Middle frontal gyrus (tissue), 1 donor: ENCODE data around the gene SPSB2.
A peak's percentile ranks its signal among the peaks of the same experiment; 100 is the strongest.
"Not testable (repeated sequence)": the region's sequence is repeated elsewhere in the genome, so short reads cannot be mapped to it uniquely, and the experiment has no call there.

Experiments used
- DNase-seq: peaks from one replicate; pipeline ENCODE4 v3.0.0-alpha.2; 2015; ENCODE audit warnings: low spot score; ENCODE audit errors: extremely low spot score

SPSB2 gene

DNA sequence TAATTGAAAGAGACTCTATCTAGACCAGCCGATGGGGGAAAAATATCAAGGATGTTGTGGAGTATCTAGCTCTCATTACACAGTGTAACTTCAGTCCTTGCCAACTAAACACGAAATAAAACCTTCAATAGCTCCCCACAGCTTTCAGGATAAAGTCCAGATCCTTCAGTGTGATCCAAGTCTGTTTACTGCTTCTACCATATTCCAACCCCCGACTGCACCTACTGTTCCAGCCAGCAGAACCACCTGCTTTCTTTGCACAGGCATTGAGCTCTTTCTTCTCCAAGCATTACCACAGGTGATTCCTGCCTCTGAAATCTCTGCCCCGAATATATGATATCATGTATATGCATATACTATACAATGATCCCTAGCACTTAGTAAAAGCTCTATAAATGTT is 29.3 kb upstream of the SPSB2 start:
- DNase-seq, result no peak

DNA sequence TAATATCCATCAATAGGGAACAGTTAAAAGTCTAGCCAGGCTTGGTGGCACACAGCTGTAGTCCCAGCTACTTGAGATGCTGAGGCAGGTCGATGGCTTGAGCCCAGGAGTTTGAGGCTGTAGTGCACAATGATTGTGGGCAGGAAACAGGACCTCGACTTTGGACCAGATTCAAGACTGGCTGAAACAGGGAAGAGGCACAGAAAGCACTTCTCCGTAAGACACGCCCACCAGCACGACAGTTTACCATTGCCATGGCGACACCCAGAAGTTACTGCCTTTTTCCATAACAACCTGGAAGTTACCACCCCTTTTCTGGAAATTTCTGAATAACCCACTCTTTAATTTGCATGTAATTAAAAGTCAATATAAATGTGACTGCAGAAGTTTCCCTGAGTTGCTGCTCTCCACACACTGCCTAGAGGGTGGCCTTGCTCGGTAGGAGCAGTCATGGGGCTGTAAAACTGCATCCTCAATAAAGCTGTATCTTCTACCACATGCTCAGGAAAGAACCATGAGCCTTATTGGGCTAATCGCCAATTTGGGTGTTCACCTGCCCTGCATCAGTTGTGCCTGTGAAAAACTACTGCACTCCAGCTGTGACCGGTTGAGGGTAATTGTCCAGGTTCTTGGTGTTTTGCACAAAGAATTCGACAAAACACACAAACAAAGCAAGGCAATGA is 26.9 kb upstream of the SPSB2 start:
- no peak for DNase-seq

DNA sequence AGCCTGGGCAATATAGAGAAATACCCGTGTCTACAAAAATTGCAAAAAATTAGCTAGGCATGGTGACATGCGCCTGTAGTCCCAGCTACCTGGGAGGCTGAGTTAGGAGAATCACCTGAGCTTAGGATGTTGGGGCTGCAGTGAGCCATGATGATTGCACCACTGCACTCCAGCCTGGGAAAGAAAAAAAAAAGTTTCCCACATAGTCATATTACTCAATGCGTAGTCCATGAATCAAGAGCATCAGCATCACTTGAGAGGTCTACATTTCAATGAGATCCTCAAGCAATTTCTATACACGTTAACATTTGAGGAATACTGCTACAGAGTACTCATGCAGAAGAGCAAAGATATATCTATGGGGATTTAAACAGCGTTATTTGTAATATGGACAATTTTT is 26.3 kb upstream of the SPSB2 start:
- DNase-seq, result no peak

DNA sequence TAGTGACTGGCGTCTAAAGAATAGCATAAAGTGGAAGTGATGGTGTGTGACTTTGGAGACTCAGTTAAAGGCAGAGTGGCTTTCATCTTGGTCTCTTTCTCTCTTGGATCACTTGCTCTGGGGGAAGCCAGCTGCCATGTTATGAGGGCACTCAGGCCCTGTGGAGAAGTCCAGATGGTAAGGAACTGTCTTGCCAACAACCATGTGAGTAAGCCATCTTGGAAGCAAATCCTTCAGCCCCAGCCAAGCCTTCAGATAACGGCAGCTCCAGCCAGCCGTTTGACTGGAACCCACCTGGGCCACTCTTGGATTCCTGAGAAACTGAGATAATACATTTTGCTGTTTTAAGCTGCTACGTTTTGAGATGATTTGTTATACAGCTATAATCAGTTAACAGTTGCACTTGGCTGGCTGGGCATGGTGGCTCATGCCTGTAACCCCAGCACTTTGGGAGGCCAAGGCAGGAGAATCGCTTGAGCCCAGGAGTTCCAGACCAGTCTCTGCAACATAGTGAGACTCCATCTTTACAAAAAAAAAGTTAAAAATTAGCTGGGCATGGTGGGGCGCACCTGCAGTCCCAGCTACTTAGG is 23.8 kb upstream of the SPSB2 start:
- no peak for DNase-seq

DNA sequence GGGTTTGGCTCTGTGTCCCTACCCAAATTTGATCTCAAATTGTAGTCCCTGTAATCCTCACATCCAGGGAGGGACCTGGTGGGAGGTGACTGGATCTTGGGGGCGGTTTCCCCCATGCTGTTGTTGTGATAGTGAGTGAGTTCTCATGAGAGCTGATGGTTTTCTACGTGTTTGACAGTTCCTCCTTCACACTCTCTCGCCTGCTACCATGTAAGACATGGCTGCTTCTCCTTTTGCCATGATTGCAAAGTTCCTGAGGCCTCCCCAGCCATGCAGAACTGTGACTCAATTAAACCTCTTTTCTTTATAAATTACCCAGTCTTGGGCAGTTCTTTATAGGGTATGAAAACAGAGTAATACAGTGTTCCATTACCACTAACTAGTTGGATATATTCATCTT is 21.2 kb upstream of the SPSB2 start:
- no peak for DNase-seq

DNA sequence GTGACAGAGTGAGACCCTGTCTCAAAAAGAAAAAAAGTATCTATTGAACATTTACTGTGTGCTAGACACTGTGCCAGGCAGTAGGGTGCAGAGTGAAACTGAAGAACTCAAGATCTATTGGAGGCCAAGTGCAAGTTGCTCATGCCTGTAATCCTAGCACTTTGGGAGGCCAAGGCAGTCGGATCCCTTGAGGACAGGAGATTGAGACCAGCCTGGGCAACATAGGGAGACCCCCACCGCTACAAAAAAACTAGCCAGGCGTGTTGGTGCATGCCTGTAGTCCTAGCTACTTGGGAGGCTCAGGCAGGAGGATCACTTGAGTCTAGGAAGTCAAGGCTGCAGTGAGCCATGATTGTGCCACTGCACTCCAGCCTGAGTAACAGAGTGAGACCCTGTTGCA is 19.6 kb upstream of the SPSB2 start:
- DNase-seq, result not testable (repeated sequence)

DNA sequence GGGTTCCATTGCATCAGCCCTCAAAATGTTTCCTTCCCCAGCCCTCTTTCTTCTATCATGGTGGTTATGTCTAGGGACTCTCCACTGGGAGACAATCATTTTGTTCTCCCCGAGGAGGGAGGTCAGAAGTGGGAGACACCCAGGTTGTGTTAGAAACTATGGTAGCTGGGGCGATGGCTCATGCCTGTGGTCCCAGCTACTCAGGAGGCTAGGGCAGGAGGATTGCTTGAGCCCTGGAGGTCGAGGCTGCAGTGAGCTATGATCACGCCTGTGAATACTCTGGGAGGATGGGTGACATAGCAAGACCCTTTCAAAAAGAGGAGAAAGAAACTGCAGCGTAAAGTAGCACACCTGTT is 18.5 kb upstream of the SPSB2 start:
- no peak for DNase-seq

DNA sequence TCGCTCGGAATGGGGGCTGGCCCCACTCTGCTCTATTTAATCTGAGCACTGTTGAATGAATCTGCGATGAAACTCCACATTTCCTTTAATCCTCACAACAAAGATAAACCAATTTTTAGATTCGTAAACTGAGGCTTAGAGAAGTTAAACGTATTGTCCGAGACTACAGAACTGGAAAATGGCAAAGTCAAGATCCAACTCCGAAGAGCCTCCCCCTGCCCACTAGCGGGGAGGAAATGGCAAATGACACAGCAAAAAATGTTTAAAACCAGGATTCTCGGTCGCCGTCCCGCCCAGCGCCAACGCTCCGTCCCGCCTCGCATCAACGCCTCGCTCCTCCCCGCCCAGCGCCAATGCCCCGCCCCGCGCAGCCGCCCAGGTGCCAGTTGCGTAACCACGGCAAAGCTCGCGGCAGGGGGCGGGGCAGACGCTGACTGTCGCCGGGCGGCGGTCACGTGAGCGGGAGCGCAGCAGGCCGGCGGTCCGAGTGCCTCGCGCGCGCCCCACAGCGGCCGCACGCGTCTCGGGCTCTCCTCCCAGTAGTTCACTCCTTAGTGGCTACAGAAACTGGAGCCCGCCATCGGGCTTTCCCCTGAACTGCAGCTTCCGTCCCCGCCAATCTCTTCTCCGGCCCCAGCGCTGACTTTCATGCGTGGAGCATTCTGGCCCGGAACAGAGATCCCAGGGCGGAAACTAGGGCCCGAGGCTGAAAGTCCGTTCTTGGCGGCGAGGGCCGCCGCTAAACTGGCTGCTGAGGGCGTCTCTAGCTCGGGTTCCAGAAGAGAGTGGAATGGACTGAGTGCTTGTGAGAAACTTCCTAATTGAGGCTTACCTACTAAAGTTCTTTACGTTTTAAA is 17.9 kb upstream of the SPSB2 start:
- DNase-seq, result peak; percentile 97

DNA sequence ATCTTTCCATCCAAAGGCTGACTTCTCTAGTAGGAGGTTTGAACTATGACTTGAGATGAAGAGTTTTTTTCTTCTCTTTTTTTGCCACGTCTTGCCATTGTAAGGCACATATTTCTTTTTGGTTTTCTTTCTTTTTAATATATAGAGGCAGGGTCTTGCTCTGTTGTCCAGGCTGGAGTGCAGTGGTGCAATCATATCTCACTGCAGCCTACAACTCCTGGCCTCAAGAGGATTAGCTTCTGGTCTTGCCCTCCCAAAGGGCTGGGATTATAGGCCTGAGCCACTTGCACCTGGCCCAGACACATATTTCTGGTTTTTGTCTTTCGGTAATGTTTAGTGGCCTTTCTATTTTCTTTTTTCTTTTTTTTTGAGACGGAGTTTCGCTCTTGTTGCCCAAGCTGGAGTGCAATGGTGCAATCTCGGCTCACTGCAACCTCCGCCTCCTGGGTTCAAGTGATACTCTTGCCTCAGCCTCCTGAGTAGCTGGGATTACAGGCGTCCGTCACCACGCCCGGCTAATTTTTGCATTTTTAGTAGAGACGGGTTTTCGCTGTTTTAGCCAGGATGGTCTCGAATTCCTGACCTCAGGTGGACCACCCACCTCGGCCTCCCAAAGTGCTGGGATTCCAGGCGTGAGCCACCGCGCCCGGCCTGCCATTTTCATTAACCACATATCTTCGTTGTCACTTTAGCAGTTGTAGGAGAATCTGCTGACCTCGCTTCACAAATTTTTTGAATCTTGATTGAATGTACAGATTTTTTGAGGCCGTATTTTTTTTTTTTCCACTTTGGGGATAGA is 16.9 kb upstream of the SPSB2 start:
- DNase-seq, result not testable (repeated sequence)

DNA sequence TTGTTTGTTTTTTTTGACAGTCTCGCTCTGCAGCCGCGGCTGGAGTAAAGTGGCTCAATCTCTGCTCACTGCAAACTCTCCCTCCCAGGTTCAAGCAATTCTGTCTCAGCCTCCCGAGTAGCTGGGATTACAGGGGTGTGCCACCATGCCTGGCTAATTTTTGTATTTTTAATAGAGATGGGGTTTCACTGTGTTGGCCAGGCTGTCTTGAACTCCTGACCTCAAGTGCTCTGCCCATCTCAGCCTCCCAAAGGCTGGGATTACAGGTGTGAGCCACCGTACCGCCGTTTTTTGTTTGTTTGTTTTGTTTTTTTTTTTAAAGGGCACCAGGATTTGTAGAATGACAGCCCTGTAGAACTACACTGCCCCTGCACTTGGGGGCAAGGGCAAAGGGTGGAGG is 15.7 kb upstream of the SPSB2 start:
- not testable (repeated sequence) for DNase-seq

DNA sequence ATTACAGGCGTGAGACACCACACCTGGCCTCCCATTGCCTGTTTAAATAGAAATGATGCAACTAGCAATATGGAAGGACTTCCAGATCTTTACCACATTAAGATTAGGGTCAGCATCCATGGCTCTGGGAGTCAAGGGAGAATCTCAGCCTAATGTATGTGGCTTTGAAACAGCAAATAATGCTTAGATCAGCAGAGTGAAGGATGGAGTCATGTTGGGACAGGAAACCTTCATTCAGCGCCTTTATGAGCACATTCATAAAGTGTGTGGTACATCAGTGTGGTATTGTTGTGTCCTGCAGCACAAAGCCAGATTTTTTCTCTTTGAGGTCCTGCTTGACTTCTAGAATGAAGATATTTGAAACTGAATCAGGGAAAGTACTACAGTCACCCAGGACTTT is 15.3 kb upstream of the SPSB2 start:
- DNase-seq, result no peak

DNA sequence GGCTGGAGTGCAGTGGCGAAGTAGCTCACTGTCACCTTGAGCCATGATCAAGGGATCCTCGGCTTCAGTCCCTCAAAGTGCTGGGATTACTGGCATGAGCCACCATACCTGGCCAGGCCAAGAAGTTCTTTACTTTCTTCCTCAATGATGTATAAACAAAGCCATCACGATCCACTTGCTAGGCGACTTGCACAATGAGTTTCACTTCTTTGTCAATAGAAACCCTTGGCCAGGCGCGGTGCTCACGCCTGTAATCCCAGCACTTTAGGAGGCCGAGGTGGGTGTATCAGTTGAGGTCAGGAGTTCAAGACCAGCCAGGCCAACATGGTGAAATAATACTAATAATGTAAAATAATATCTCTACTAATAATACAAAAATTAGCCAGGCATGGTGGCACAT is 14.4 kb upstream of the SPSB2 start:
- DNase-seq, result no peak

DNA sequence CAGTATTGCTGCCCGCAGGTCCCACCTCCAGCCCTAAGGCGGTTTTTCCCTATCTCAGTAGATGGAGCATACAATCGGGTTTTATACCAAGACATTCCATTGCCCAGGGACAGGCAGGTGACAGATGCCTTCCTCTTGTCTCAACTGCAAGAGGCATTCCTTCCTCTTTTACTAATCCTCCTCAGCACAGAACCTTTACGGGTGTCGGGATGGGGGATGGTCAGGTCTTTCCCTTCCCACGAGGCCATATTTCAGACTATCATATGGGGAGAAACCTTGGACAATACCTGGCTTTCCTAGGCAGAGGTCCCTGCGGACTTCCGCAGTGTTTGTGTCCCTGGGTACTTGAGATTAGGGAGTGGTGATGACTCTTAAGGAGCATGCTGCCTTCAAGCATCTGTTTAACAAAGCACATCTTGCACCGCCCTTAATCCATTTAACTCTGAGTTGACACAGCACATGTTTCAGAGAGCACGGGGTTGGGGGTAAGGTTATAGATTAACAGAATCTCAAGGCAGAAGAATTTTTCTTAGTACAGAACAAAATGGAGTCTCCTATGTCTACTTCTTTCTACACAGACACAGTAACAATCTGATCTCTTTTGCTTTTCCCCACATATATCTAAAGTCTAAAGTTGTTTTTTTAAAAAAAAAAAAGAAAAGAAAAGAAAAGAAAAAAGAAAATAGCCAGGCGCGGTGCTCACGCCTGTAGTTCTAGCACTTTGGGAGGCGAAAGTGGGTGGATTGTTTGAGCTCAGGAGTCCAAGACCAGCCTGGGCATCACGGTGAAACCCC is 13.3 kb upstream of the SPSB2 start:
- not testable (repeated sequence) for DNase-seq

DNA sequence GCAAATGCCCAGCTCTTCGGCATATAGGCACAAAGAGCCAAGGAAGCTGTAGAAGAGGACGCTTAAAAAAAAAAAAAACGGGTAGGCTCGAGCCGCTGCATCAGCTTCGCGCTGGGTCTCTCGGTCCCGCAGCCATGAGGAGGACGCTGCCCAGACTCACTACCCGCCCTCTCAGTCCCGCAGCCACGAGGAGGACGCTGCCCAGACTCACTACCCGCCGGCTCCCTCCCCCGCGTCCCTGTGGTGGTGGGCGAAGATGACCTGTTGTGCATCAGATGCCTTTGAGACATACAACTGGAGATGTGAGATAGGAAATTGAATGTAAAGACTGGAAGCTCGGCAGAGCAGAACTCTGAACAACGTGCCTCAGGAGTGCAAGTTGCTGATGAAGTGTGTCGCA is 11.4 kb upstream of the SPSB2 start:
- no peak for DNase-seq

DNA sequence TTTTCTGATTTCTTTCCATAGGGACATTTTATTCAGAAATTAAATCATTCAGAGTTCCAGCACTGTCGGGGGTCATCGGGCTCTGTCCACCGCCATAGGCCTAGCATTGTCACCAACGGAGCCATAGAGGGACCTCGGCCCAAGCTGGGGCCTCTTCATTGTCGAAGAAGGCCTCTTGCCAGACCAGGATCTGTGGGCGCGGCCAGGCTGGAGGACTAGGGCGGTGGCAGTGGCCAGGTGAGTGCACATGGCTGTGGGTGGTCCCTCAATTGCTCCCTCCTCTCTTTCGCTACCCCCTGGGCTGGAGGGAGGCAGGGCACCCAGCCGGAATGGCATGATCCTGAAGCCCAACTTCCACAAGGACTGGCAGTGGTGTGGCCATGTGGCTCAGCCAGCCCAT is 10.6 kb upstream of the SPSB2 start:
- no peak for DNase-seq

DNA sequence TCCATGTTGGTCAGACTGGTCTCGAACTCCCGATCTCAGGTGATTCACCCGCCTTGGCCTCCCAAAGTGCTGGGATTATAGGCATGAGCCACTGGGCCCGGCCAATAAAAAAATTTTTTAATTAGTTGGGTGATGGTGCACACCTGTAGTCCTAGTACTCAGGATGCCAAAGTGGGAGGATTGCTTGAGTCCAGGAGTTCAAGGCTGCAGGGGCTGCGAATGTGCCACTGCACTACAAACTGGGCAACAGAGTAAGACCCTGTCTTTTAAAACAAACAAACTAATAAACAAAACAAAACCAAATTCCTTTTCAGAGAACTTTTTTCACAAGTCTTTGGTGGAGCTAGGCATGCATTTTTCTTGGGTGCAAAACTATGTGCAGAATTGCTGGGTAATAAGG is 10.1 kb upstream of the SPSB2 start:
- DNase-seq, result no peak

DNA sequence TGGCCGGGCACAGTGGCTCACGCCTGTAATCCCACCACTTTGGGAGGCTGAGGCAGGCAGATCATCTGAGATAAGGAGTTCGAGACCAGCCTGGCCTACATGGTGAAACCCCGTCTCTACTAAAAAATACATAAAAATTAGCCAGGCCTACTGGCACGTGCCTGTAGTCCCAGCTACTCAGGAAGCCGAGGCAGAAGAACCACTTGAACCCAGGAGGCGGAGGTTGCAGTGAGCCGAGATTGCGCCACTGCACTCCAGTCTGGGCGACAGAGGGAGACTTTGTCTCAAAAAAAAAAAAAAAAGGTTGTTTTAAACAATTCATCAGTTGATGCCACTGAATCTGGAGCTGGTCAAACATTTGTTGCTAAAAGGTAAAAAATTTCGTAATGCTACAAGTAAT is 6.7 kb upstream of the SPSB2 start:
- not testable (repeated sequence) for DNase-seq

DNA sequence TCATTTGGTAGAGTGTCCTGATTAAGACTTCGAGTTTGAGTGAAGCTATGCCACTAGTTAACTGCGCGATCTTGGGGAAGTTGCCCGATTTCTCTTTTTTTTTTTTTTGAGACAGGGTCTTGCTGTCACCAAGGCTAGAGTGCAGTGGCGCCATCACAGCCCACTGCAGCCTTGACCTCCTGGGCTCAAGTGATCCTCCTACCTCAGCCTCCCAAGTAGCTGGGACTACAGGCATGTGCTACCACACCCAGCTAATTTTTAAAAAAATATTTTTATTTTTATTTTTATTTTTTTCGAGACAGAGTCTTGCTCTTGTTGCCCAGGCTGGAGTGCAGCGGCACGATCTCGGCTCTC is 889 bp upstream of the SPSB2 start:
- not testable (repeated sequence) for DNase-seq

DNA sequence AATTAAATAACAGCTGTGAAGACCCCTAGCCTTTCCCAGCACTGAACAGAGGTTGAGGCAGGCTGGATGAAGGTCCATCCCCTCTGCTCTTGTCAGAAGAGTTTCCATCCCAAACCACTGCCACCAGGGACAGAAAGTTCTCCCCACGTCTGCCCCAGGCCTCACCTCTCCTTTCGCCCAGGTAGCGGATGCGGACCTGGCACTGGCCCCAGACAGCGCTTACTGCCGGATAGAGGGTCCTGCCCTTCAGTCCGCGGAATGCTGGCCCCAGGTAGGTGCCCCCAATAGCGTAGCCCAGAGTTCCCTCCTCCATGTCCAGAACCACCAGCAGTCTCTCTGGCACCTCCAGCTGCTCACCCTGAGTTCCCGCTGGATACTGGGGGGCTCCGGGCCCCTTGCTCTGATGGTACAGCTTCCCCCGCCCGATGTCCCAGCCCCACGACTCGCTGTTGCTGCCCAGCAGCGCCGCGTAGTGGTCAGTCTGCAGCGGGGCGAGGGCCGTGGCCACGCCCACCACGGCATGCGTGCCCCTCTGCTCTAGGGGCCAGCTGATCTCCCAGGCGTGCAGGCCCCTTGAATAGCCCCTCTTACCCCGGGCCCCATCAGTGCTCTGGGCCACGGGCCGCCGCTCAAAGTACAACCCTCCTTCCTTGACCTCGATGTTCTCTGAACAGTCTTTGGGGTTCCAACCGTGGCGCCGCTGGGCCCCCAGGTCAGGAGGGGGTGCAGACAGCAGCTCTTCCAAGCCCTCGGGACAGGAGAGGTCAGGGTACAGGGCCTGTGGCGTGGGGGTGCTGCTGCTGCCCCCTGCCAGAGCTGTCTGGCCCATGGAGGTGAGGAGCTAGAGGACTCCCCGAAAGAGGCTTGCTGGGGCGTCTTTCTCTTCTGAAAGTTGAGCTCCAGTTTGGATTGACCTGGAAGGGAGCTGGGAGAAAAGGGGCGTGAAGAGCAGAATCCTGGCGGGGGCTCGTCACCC is 742 bp downstream of the SPSB2 start:
- peak; percentile 71 for DNase-seq
